Large intestine (tissue), 3 donors: Measurements from ENCODE around the gene MYO5C. TPM values are rescaled to one million over a fixed set of nuclear protein-coding genes. Genes with fewer than 3 reads are reported as not detected.

Experiments
- DNase-seq, 2 donors: peaks; one replicate each; pipeline versions ENCODE4 v3.0.0 to v3.0.0-alpha.2; 2013
- H3K27ac ChIP-seq: one replicate; pipeline ENCODE4 v1.5.1; 2013; ENCODE audit warnings: low read length
- H3K27me3 ChIP-seq: 2 replicates; pipeline ENCODE4 v1.6.1; 2013; ENCODE audit warnings: low read length; ENCODE audit not compliant: control insufficient read depth, insufficient read depth
- H3K36me3 ChIP-seq: 2 replicates; pipeline ENCODE4 v1.6.1; 2013; ENCODE audit warnings: low read length; ENCODE audit not compliant: control insufficient read depth, insufficient read depth
- H3K4me1 ChIP-seq: one replicate; pipeline ENCODE4 v1.6.1; 2013; ENCODE audit warnings: low read length; ENCODE audit not compliant: control insufficient read depth, insufficient read depth
- H3K4me3 ChIP-seq: one replicate; pipeline ENCODE4 v1.5.1; 2013; ENCODE audit warnings: low read length
- H3K9me3 ChIP-seq: one replicate; pipeline ENCODE4 v1.6.1; 2013; ENCODE audit warnings: mild to moderate bottlenecking, low read depth, low read length, moderate library complexity; ENCODE audit not compliant: control insufficient read depth
- WGBS: methylation state at CpG from one replicate; pipeline ENCODE4 v1.1.5; 2013; ENCODE audit warnings: low lambda C conversion rate; ENCODE audit not compliant: insufficient coverage; 5-methylcytosine and 5-hydroxymethylcytosine counted together
- polyA plus RNA-seq: library from polyadenylated mRNA; unstranded; fragments of 120-200 nt; gene quantifications from one replicate; pipeline ENCODE4 v1.2.1, GENCODE V29; 2013

Gene MYO5C
- polyA plus RNA-seq, 1 donor: 12.8 TPM

- peaks cover 4% of the 10 kb centered on the region for H3K9me3 ChIP-seq
- no CpG with 5 or more reads among the region's 11 CpGs for WGBS
These were observed 15.1 kb downstream of the MYO5C start for GRCh38 chr15:52280326-52281084.

DNA sequence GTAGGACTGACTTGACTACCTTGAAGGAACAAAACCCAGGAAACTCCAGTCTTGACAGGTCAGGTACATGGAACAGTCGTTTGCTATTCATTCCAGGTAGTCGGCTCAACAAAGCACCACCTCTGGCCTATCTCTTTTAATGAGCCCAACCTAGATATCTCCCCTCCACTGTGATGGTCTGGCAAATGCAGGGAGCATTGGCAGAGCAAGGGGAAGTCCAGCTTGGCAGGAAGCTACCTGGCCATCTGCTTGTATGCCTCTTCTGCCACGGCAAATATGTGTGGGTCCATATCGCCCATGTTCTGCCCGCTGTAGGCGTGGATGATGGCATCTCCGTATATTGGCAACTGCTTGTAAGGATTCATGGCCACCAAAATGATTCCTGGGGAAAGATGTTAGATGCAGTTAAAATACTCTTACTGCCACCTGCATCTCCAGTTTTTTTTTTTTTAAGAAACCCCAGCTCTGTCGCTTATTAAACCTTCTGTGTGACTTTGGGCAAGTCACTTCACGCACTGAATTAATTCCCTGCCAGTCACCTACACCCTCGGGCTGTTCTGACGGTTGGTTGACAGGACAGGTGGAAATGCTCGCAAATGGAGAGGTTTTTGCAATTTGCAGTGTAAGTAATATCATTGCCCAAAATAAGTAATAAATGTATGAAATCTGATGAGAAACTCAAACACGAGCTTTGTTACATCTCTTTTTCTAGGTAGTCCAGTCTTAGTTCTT lies 16.8 kb downstream of the MYO5C start:
- no peaks in the 10 kb centered on the region for H3K9me3 ChIP-seq
- no CpG with 5 or more reads among the region's 13 CpGs for WGBS
- DNase-seq: no peak
- H3K27me3 ChIP-seq: no peaks in the 10 kb centered on the region
- H3K4me1 ChIP-seq: no peaks in the 10 kb centered on the region
- H3K27ac ChIP-seq: no peak overlapping the region
- peaks cover 37% of the 10 kb centered on the region for H3K36me3 ChIP-seq
- H3K4me3 ChIP-seq: no peak overlapping the region

More at GRCh38 chr15:52280326-52281084, 15.1 kb downstream of the MYO5C start:
- H3K4me1 ChIP-seq: no peaks in the 10 kb centered on the region
- no peak overlapping the region for H3K4me3 ChIP-seq
- no peak overlapping the region for H3K27ac ChIP-seq
- H3K27me3 ChIP-seq: no peaks in the 10 kb centered on the region
- DNase-seq: no peak
- H3K36me3 ChIP-seq: peaks cover 27% of the 10 kb centered on the region

DNA sequence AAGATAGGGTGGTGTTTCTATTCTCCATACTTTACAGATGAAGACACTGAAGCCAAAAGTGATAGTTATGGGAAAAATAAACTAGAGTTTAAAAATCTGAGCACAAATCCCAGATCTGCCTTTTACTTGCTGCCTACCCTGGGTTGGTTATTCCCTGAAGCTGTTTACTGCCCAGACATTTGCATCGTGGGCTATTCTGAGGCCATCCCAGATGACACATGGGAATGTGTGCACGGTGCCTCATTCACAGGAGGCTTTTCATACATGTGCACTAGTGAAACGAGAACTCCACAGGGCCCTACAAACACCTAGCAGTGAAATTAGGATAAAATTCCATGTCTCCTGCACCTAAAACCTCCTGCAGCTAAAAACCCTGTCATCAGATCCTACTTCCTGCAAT lies 17.5 kb downstream of the MYO5C start:
- no peaks in the 10 kb centered on the region for H3K4me1 ChIP-seq
- no peaks in the 10 kb centered on the region for H3K27me3 ChIP-seq
- peaks cover 39% of the 10 kb centered on the region for H3K36me3 ChIP-seq
- WGBS: no CpG with 5 or more reads among the region's 3 CpGs
- no peak overlapping the region for H3K27ac ChIP-seq
- no peak for DNase-seq
- no peaks in the 10 kb centered on the region for H3K9me3 ChIP-seq
- no peak overlapping the region for H3K4me3 ChIP-seq

- H3K9me3 ChIP-seq: no peaks in the 10 kb centered on the region
- H3K27me3 ChIP-seq: no peaks in the 10 kb centered on the region
- H3K4me3 ChIP-seq: no peak overlapping the region
- no CpG with 5 or more reads among the region's 9 CpGs for WGBS
- no peaks in the 10 kb centered on the region for H3K4me1 ChIP-seq
- peaks cover 36% of the 10 kb centered on the region for H3K36me3 ChIP-seq
- no peak for DNase-seq
- no peak overlapping the region for H3K27ac ChIP-seq
These were observed 18.0 kb downstream of the MYO5C start for GRCh38 chr15:52277575-52277974.

DNA sequence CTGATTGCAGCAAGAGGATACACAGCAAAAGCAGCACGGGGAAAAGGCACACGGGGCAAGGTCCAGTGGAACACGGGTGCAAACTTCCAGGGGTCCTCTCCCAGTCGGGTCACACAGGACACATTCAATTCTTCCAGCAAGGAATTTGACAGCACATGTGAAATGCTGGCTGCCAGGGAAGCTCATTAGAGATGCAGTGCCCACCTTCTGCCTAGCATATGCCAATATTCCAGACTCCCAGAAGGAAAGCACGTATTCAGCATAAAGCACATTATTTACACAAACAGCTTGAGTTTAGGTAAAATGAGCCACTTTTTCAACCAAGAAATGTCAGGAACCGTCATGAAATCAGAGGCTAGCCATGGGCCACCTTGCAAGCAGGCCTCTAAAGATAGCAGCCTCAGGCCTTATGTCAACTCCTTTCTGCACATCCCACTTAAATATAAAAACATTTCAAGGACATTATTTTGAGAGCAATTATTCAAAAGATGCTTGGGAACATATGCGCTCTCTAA lies 19.3 kb downstream of the MYO5C start:
- no peaks in the 10 kb centered on the region for H3K4me1 ChIP-seq
- H3K36me3 ChIP-seq: peaks cover 32% of the 10 kb centered on the region
- H3K4me3 ChIP-seq: no peak overlapping the region
- H3K9me3 ChIP-seq: no peaks in the 10 kb centered on the region
- no peak for DNase-seq
- H3K27me3 ChIP-seq: no peaks in the 10 kb centered on the region
- H3K27ac ChIP-seq: no peak overlapping the region
- WGBS: no CpG with 5 or more reads among the region's 7 CpGs

DNA sequence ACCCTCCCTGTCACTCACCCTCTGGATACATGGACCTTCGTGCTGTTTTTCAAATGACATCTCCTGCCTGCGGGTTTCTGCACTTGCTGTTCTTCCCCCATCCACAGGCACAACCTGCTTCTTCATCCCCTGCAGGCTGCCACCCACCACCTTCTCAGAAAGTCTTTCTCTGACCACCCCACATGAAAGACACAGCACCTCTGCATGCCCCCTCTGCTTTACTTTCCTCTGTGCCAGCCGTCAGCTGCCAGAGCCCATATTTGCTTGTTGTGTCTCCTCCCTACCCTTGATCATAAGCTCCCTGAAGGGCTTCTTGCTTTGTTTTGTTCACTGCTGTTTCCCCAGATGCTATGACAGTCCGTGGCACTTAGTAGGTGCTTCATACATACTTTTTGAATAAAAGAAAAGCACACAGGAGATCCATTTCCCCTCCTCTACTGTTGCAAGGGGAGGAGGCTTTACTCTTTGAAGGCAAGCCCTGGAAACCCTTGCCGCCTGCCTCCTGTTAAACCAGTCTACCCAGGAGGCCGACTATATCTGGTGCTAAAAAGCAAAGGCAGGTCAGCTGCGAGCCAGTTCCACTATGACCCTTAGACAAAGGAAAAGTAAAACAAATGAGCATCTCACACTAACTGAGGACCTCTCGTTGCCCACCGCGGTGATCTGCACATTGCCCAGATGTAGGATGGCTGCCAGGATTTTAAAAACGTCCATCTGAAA lies 31.9 kb downstream of the MYO5C start:
- H3K36me3 ChIP-seq: peaks cover 16% of the 10 kb centered on the region
- no peak overlapping the region for H3K4me3 ChIP-seq
- no peaks in the 10 kb centered on the region for H3K27me3 ChIP-seq
- 100% methylated on average over 1 of the region's 11 CpGs for WGBS
- H3K4me1 ChIP-seq: no peaks in the 10 kb centered on the region
- no peak overlapping the region for H3K27ac ChIP-seq
- no peaks in the 10 kb centered on the region for H3K9me3 ChIP-seq
- DNase-seq: no peak

- Histone ChIP-seq H3K4me3 (no peak overlapping the region), H3K4me1 (no peaks in the 10 kb centered on the region), H3K36me3 (peaks cover 13% of the 10 kb centered on the region), H3K27me3 (no peaks in the 10 kb centered on the region), H3K9me3 (no peaks in the 10 kb centered on the region), H3K27ac (no peak overlapping the region)
- DNase-seq: no peak
- WGBS: 100% methylated on average over 2 of the region's 5 CpGs
These were observed 33.2 kb downstream of the MYO5C start for GRCh38 chr15:52262364-52262763.

DNA sequence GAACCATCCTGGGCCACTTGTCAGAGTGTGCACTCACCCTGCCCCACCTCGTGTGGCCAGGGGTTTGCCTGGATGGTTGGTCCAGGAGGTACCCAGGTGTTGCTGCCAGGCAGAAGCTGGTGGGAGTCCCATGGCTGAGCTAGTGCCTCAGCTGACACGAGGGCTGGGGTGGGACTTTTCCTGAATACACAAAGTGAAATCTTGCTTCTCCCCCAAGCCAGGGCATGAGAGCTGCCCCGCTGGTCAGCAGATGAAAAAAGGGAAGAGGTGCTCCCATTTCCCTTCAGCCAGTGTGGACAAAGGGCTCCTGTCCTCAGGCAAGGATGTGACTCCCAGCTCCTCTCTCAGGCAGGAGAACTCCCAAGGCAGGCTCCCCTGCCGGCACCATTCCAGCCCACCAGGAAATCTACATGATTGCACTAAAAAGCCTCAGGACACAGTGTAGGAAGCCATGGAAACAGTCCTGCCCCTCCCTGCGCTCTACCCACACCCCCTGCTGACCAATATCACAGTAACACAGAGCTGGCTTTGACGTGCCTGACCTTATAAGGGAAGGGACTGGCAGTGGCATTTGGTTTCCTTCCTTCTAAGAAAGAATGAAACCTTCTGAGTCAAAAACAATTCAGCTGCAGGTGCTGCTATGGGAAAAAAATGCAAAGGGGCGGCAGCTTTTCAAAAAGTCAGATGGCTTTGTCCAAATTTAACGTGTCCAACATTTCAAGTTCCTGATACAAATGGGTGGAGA lies 33.9 kb downstream of the MYO5C start:
- WGBS: 100% methylated on average over 1 of the region's 8 CpGs
- H3K36me3 ChIP-seq: peaks cover 8% of the 10 kb centered on the region

GRCh38 chr15:52261026-52261425 lies 34.6 kb downstream of the MYO5C start:
- Histone ChIP-seq H3K4me1 (no peaks in the 10 kb centered on the region), H3K4me3 (no peak overlapping the region), H3K27me3 (no peaks in the 10 kb centered on the region), H3K27ac (no peak overlapping the region), H3K9me3 (no peaks in the 10 kb centered on the region), H3K36me3 (peaks cover 5% of the 10 kb centered on the region)
- no peak for DNase-seq
- no CpG with 5 or more reads among the region's 10 CpGs for WGBS

More for the DNA sequence above, 33.9 kb downstream of the MYO5C start:
- no peaks in the 10 kb centered on the region for H3K4me1 ChIP-seq
- no peak overlapping the region for H3K4me3 ChIP-seq
- H3K9me3 ChIP-seq: no peaks in the 10 kb centered on the region
- DNase-seq: no peak
- no peak overlapping the region for H3K27ac ChIP-seq
- no peaks in the 10 kb centered on the region for H3K27me3 ChIP-seq

DNA sequence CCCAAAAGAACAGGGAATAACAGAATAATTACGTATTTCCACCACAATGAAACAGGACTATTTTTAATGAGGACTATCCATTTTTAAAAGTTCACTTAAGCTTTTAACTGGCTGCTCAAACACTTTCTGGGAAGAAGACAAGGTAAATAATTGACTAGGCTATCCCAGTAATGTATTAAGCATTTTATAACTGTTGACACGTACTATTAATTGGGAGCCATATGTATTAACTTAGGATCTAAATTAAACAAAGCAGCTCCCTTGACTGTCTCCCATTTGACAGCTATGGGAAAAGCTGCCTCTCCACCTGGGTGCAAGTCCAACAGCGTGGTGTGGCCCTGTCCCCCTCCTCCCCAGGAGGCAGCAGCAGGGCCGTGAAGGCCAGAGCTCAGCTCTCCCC lies 36.1 kb downstream of the MYO5C start:
- no peaks in the 10 kb centered on the region for H3K27me3 ChIP-seq
- H3K36me3 ChIP-seq: no peaks in the 10 kb centered on the region
- no peak overlapping the region for H3K4me3 ChIP-seq
- H3K9me3 ChIP-seq: no peaks in the 10 kb centered on the region
- no peaks in the 10 kb centered on the region for H3K4me1 ChIP-seq
- no peak overlapping the region for H3K27ac ChIP-seq
- DNase-seq: no peak
- 100% methylated on average over 1 of the region's 4 CpGs for WGBS
